HEK293T (cell line): ENCODE data around the gene NAT9.

Experiments used
- BHLHE40 ChIP-seq: fragments of 450-650 bp; IDR thresholded peaks from 2 replicates; pipeline ENCODE4 v1.6.1; 2016; ENCODE audit warnings: mild to moderate bottlenecking, moderate library complexity, borderline replicate concordance
- CTBP1 ChIP-seq: fragments of 450-650 bp; IDR thresholded peaks from 2 replicates; pipeline ENCODE4 v1.6.1; 2016; ENCODE audit warnings: borderline replicate concordance
- ELF4 ChIP-seq: fragments of 450-650 bp; IDR thresholded peaks from 2 replicates; pipeline ENCODE4 v1.6.1; 2017; ENCODE audit warnings: antibody characterized with exemption
- FOXK2 ChIP-seq: fragments of 450-650 bp; IDR thresholded peaks from 2 replicates; pipeline ENCODE4 v1.6.1; 2016; ENCODE audit warnings: mild to moderate bottlenecking
- HDGF ChIP-seq: fragments of 450-650 bp; IDR thresholded peaks from 2 replicates; pipeline ENCODE4 v1.6.1; 2017; ENCODE audit warnings: antibody characterized with exemption, borderline replicate concordance
- L3MBTL2 ChIP-seq: fragments of 450-650 bp; conservative IDR thresholded peaks from 2 replicates; pipeline ENCODE4 v1.6.1; 2016; ENCODE audit warnings: mild to moderate bottlenecking
- LEF1 ChIP-seq: fragments of 450-650 bp; IDR thresholded peaks from 2 replicates; pipeline ENCODE4 v1.6.1; 2017; ENCODE audit warnings: mild to moderate bottlenecking, borderline replicate concordance
- NFRKB ChIP-seq: fragments of 450-650 bp; IDR thresholded peaks from 2 replicates; pipeline ENCODE4 v1.6.1; 2016; ENCODE audit warnings: mild to moderate bottlenecking, moderate library complexity
- SP1 ChIP-seq: fragments of 450-650 bp; IDR thresholded peaks from 2 replicates; pipeline ENCODE4 v1.6.1; 2017
- SUZ12 ChIP-seq: fragments of 450-650 bp; IDR thresholded peaks from 2 replicates; pipeline ENCODE4 v1.6.1; 2016; ENCODE audit warnings: mild to moderate bottlenecking

GRCh38 chr17:74732042-74732867 lies 43.9 kb downstream of the NAT9 start:
- no peak for TF ChIP-seq ELF4
- no peak for TF ChIP-seq SP1
- TF ChIP-seq FOXK2: no peak
- TF ChIP-seq SUZ12: no peak
- TF ChIP-seq NFRKB: no peak
- no peak for TF ChIP-seq BHLHE40
- no peak for TF ChIP-seq HDGF
- no peak for TF ChIP-seq L3MBTL2
- no peak for TF ChIP-seq LEF1
- no peak for TF ChIP-seq CTBP1
